DND-41 (cell line): Measurements from ENCODE around the gene UGT1A4.
"Not testable (repeated sequence)": the region's sequence is repeated elsewhere in the genome, so short reads cannot be mapped to it uniquely, and the experiment has no call there.

ENCODE experiments used
- CTCF ChIP-seq: IDR thresholded peaks from 2 replicates; pipeline ENCODE4 v1.5.1; 2012; ENCODE audit warnings: borderline replicate concordance, low read length, moderate library complexity, mild to moderate bottlenecking; ENCODE audit not compliant: poor library complexity, severe bottlenecking; ENCODE audit errors: extremely low read depth
- EZH2 ChIP-seq: IDR thresholded peaks from 3 replicates; pipeline ENCODE4 v1.6.1; 2012; ENCODE audit warnings: borderline replicate concordance, low read depth, mild to moderate bottlenecking, moderate library complexity, low read length, inconsistent platforms; ENCODE audit not compliant: severe bottlenecking

- TF ChIP-seq CTCF, EZH2: not testable (repeated sequence)
These were observed 27.3 kb downstream of the UGT1A4 start for GRCh38 chr2:233745838-233746237.
